K562 (cell line): ENCODE data around the gene ABHD12.

Experiments used
- CREM ChIP-seq: IDR thresholded peaks from 2 replicates; pipeline ENCODE4 v1.6.1; 2014; ENCODE audit warnings: antibody characterized with exemption, low read depth
- CTCF ChIP-seq, 3 experiments: IDR thresholded peaks in 2 of 3; conservative IDR thresholded peaks in 1 of 3; 2 replicates each; pipeline ENCODE4 v1.5.1; 2011 to 2012; ENCODE audit warnings: low read length in 3 of 3, mild to moderate bottlenecking in 3 of 3, control low read depth in 2 of 3, improper control_type of control experiment in 1 of 3, inconsistent platforms in 1 of 3, low read depth in 1 of 3, mixed read lengths in 1 of 3, moderate library complexity in 1 of 3; ENCODE audit not compliant: insufficient read depth in 2 of 3
- DNMT1 ChIP-seq: fragments of 450-650 bp; IDR thresholded peaks from 2 replicates; pipeline ENCODE4 v1.6.1; 2016; ENCODE audit warnings: antibody characterized with exemption, mild to moderate bottlenecking
- EP300 ChIP-seq: IDR thresholded peaks from 2 replicates; pipeline ENCODE4 v1.6.1; 2012; ENCODE audit warnings: low read length, improper control_type of control experiment
- ETS1 ChIP-seq: conservative IDR thresholded peaks from 2 replicates; pipeline ENCODE4 v1.6.1; 2011; ENCODE audit warnings: low read depth, mild to moderate bottlenecking, low read length; ENCODE audit not compliant: control insufficient read depth
- FOXM1 ChIP-seq, 2 experiments: fragments of 450-650 bp in 1 of 2; sonication (generic) in 1 of 2; formaldehyde crosslinking in 1 of 2; IDR thresholded peaks; 2 replicates each; pipeline versions ENCODE4 v1.6.1 to v1.9.0; 2017 to 2022; ENCODE audit warnings: low read depth in 2 of 2, mild to moderate bottlenecking in 2 of 2, missing genetic modification reagents in 1 of 2, moderate library complexity in 1 of 2
- MAZ ChIP-seq, 2 experiments: fragments of 450-650 bp in 1 of 2; sonication (generic) in 1 of 2; formaldehyde crosslinking; IDR thresholded peaks in 1 of 2; conservative IDR thresholded peaks in 1 of 2; 2 replicates each; pipeline versions ENCODE4 v1.4.0 to v1.5.0; 2020; ENCODE audit warnings: mild to moderate bottlenecking in 1 of 2, missing genetic modification reagents in 1 of 2
- PCBP1 ChIP-seq: fragments of 200-400 bp; formaldehyde crosslinking; IDR thresholded peaks from 2 replicates; pipeline ENCODE4 v1.6.1; 2018; ENCODE audit warnings: mild to moderate bottlenecking, low read depth, low read length; ENCODE audit not compliant: poor library complexity, severe bottlenecking
- SIN3A ChIP-seq, 2 experiments: fragments of 150-350 bp in 1 of 2; IDR thresholded peaks; 2 replicates each; pipeline ENCODE4 v1.6.1; 2011 to 2016; ENCODE audit warnings: borderline replicate concordance in 2 of 2, low read depth in 2 of 2, low read length in 2 of 2, mild to moderate bottlenecking in 2 of 2, moderate library complexity in 2 of 2; ENCODE audit not compliant: control insufficient read depth in 1 of 2
- SP1 ChIP-seq: sonication (generic); formaldehyde crosslinking; IDR thresholded peaks from 2 replicates; pipeline ENCODE4 v1.8.1; 2022; ENCODE audit warnings: mild to moderate bottlenecking, missing genetic modification reagents

GRCh38 chr20:25251558-25251957 lies 139.1 kb downstream of the ABHD12 start:
- TF ChIP-seq FOXM1 (IDR thresholded peaks at IDR 0.05; ENCODE audit: low read depth) (no peak), FOXM1 (CRISPR knock-in tag; IDR thresholded peaks at IDR 0.05; ENCODE audit: low read depth) (no peak), EP300 (no peak), CTCF (IDR thresholded peaks at IDR 0.05 in 2 of 3, conservative IDR thresholded peaks at IDR 0.05 in 1 of 3; ENCODE audit: insufficient read depth in 2 of 3, low read depth in 1 of 3, low read length in 3 of 3) (no peak), PCBP1 (no peak), SIN3A (IDR thresholded peaks at IDR 0.05; ENCODE audit: borderline replicate concordance in 2 of 2, control insufficient read depth in 1 of 2, low read depth in 2 of 2, low read length in 2 of 2) (no peak), MAZ (CRISPR knock-in tag; conservative IDR thresholded peaks at IDR 0.05 in 1 of 2, IDR thresholded peaks at IDR 0.05 in 1 of 2) (no peak), CREM (no peak), SP1 (CRISPR knock-in tag) (no peak), DNMT1 (no peak), ETS1 (no peak)
